HG02610 (cell line): ENCODE measurements around the gene KCNN2.

ENCODE experiments used
- ATAC-seq: cut with Tn5 transposase; IDR thresholded peaks from one replicate; pipeline ENCODE4 v1.9.1; 2021; ENCODE audit warnings: mild to moderate bottlenecking, moderate library complexity; ENCODE audit not compliant: unreplicated experiment

KCNN2 gene

GRCh38 chr5:114362197-114362976, 517 bp downstream of the KCNN2 start:
- ATAC-seq, result peak; percentile 17

- ATAC-seq, result no peak
Observed at GRCh38 chr5:114362977-114363761, 1.3 kb downstream of the KCNN2 start.

GRCh38 chr5:114363837-114364236, 2.0 kb downstream of the KCNN2 start:
- ATAC-seq, result no peak

GRCh38 chr5:114367029-114367428, 5.2 kb downstream of the KCNN2 start:
- ATAC-seq, result no peak

- no peak for ATAC-seq
Observed at GRCh38 chr5:114369680-114370417, 8.0 kb downstream of the KCNN2 start.

- no peak for ATAC-seq
Observed at GRCh38 chr5:114377050-114377844, 15.4 kb downstream of the KCNN2 start.

GRCh38 chr5:114377946-114378345, 16.1 kb downstream of the KCNN2 start:
- ATAC-seq, result no peak

- ATAC-seq, result no peak
Observed at GRCh38 chr5:114380721-114381120, 18.9 kb downstream of the KCNN2 start.

- no peak for ATAC-seq
Observed at GRCh38 chr5:114387433-114387832, 25.6 kb downstream of the KCNN2 start.

GRCh38 chr5:114390431-114390830, 28.6 kb downstream of the KCNN2 start:
- ATAC-seq, result no peak

GRCh38 chr5:114391321-114391720, 29.5 kb downstream of the KCNN2 start:
- ATAC-seq, result no peak

- no peak for ATAC-seq
Observed at GRCh38 chr5:114393159-114393558, 31.3 kb downstream of the KCNN2 start.

GRCh38 chr5:114402206-114402605, 40.3 kb downstream of the KCNN2 start:
- peak; percentile 62 for ATAC-seq

- no peak for ATAC-seq
Observed at GRCh38 chr5:114407783-114408182, 45.9 kb downstream of the KCNN2 start.

- no peak for ATAC-seq
Observed at GRCh38 chr5:114408847-114409246, 47.0 kb downstream of the KCNN2 start.

GRCh38 chr5:114411380-114411931, 49.6 kb downstream of the KCNN2 start:
- ATAC-seq, result no peak

- peak; percentile 56 for ATAC-seq
Observed at GRCh38 chr5:114412510-114413171, 50.8 kb downstream of the KCNN2 start.

- ATAC-seq, result no peak
Observed at GRCh38 chr5:114415760-114416159, 53.9 kb downstream of the KCNN2 start.

- no peak for ATAC-seq
Observed at GRCh38 chr5:114416254-114416653, 54.4 kb downstream of the KCNN2 start.

GRCh38 chr5:114417519-114417918, 55.6 kb downstream of the KCNN2 start:
- no peak for ATAC-seq
